Measurements from ENCODE around the gene TMEM187.

TMEM187 gene

GRCh38 chrX:154006947-154007346 is 34.4 kb downstream of the TMEM187 start:
- no peak for DNase-seq

GRCh38 chrX:154008521-154008920 is 36.0 kb downstream of the TMEM187 start:
- DNase-seq = no peak

GRCh38 chrX:154010330-154011087 is 38.0 kb downstream of the TMEM187 start:
- DNase-seq = no peak

- DNase-seq = no peak
Measured at GRCh38 chrX:154011376-154012335, 39.1 kb downstream of the TMEM187 start.

GRCh38 chrX:154012336-154012991 is 39.9 kb downstream of the TMEM187 start:
- no peak for DNase-seq

- DNase-seq = no peak
Measured at GRCh38 chrX:154013001-154013421, 40.5 kb downstream of the TMEM187 start.

- peak; percentile 72 for DNase-seq
Measured at GRCh38 chrX:154013614-154014360, 41.2 kb downstream of the TMEM187 start.

GRCh38 chrX:154014429-154015380 is 42.2 kb downstream of the TMEM187 start:
- DNase-seq = no peak

- DNase-seq = no peak
Measured at GRCh38 chrX:154015581-154016264, 43.2 kb downstream of the TMEM187 start.

GRCh38 chrX:154016366-154017076 is 44.0 kb downstream of the TMEM187 start:
- DNase-seq = no peak

- no peak for DNase-seq
Measured at GRCh38 chrX:154017766-154018517, 45.4 kb downstream of the TMEM187 start.

GRCh38 chrX:154018518-154019060 is 46.0 kb downstream of the TMEM187 start:
- DNase-seq = no peak

GRCh38 chrX:154019061-154019621 is 46.6 kb downstream of the TMEM187 start:
- DNase-seq = no peak

GRCh38 chrX:154019633-154020528 is 47.3 kb downstream of the TMEM187 start, which contains the start of gene IRAK1:
TSS of gene IRAK1 (minus strand) at chrX:154019902. CDS start at chrX:154019812, 90 bp downstream.
- DNase-seq = peak; percentile 47

GRCh38 chrX:154020536-154021115 is 48.1 kb downstream of the TMEM187 start:
- no peak for DNase-seq

- DNase-seq = no peak
Measured at GRCh38 chrX:154021131-154021611, 48.6 kb downstream of the TMEM187 start.

GRCh38 chrX:154022108-154022507 is 49.6 kb downstream of the TMEM187 start:
- DNase-seq = no peak

Measured in eye (tissue), 1 donor.